Peyer's patch (tissue), 4 donors: ENCODE measurements around the gene NT5C3B. TPM values are rescaled to one million over a fixed set of nuclear protein-coding genes. Genes with fewer than 3 reads are reported as not detected.

Experiments
- DNase-seq, 3 donors: peaks; one replicate each; pipeline ENCODE4 v3.0.0-alpha.2; 2017 to 2019
- H3K27ac ChIP-seq, 4 donors: fragments of 200-600 bp; sonication (generic); one replicate each; pipeline ENCODE4 v1.5.1; 2016 to 2019
- H3K27me3 ChIP-seq, 2 donors: fragments of 200-600 bp; sonication (generic); one replicate each; pipeline ENCODE4 v1.5.1; 2019
- H3K36me3 ChIP-seq, 3 donors: fragments of 200-600 bp; sonication (generic); one replicate each; pipeline ENCODE4 v1.5.1; 2016 to 2019
- H3K4me1 ChIP-seq, 4 donors: fragments of 200-600 bp; sonication (generic); one replicate each; pipeline ENCODE4 v1.5.1; 2016 to 2019
- H3K4me3 ChIP-seq, 4 donors: fragments of 200-600 bp; sonication (generic); 1 replicate in 3 of 4; 2 replicates in 1 of 4; pipeline ENCODE4 v1.5.1; 2016 to 2019; ENCODE audit warnings: mild to moderate bottlenecking in 1 of 4
- H3K9me3 ChIP-seq, 4 donors: fragments of 200-600 bp; sonication (generic); one replicate each; pipeline ENCODE4 v1.5.1; 2016 to 2019; ENCODE audit warnings: mild to moderate bottlenecking in 1 of 4
- CTCF ChIP-seq, 6 experiments: fragments of 450-650 bp in 4 of 6; fragments of 200-600 bp in 2 of 6; sonication (generic) in 1 of 6; IDR thresholded peaks; one replicate each; pipeline ENCODE4 v1.5.1; 2017 to 2019; ENCODE audit warnings: antibody characterized with exemption in 6 of 6, mild to moderate bottlenecking in 3 of 6, moderate library complexity in 1 of 6
- POLR2A ChIP-seq, 2 donors: fragments of 450-650 bp; IDR thresholded peaks; one replicate each; pipeline ENCODE4 v1.5.1; 2017; ENCODE audit warnings: antibody characterized with exemption in 2 of 2, mild to moderate bottlenecking in 2 of 2, moderate library complexity in 2 of 2
- total RNA-seq, 4 donors: library from RNA; depleted of rRNA; stranded (reverse); fragments of >200 nt; gene quantifications; one replicate each; pipeline ENCODE4 v1.1.0, GENCODE V29; 2016

NT5C3B gene
- total RNA-seq, 4 donors from 2014 or later, result 5.8 to 40.4 (median 20.1) TPM

- Histone ChIP-seq H3K36me3 (no peaks in the 10 kb centered on the region), H3K4me3 (peak overlapping the region; percentile 59 to 90 (median 76)), H3K9me3 (no peaks in the 10 kb centered on the region), H3K4me1 (peaks cover 0 to 46% (median 12%) of the 10 kb centered on the region in 4 donors), H3K27me3 (no peaks in the 10 kb centered on the region), H3K27ac (peak overlapping the region; percentile 76 to 99 (median 96))
- TF ChIP-seq POLR2A (IDR thresholded peaks at IDR 0.05) (no peak), CTCF (IDR thresholded peaks at IDR 0.05) (no peak)
- peak in 2 of 3 donors; percentile 33 to 53 for DNase-seq
Observed at GRCh38 chr17:41785091-41785858, 50.8 kb downstream of the NT5C3B start.

- Histone ChIP-seq H3K36me3 (no peaks in the 10 kb centered on the region), H3K4me3 (peak overlapping the region in 3 of 4 donors; percentile 72 to 90 (median 79)), H3K4me1 (peaks cover 0 to 56% (median 12%) of the 10 kb centered on the region in 4 donors), H3K27me3 (no peaks in the 10 kb centered on the region), H3K27ac (peak overlapping the region; percentile 76 to 99 (median 96)), H3K9me3 (no peaks in the 10 kb centered on the region)
- peak in 1 of 3 donors; percentile 54 for DNase-seq
- no peak for TF ChIP-seq POLR2A (IDR thresholded peaks at IDR 0.05)
- no peak for TF ChIP-seq CTCF (IDR thresholded peaks at IDR 0.05)
Observed at GRCh38 chr17:41784207-41784744, 51.8 kb downstream of the NT5C3B start.

- peaks cover 0 to 66% (median 15%) of the 10 kb centered on the region in 4 donors for H3K4me1 ChIP-seq
- no peaks in the 10 kb centered on the region for H3K9me3 ChIP-seq
- H3K4me3 ChIP-seq, result peak overlapping the region in 1 of 4 donors; percentile 15
- TF ChIP-seq POLR2A (IDR thresholded peaks at IDR 0.05), result no peak
- TF ChIP-seq CTCF (IDR thresholded peaks at IDR 0.05), result no peak
- H3K27me3 ChIP-seq, result no peaks in the 10 kb centered on the region
- H3K27ac ChIP-seq, result peak overlapping the region in 3 of 4 donors; percentile 19 to 68 (median 20)
- no peaks in the 10 kb centered on the region for H3K36me3 ChIP-seq
- DNase-seq, result no peak
Observed at GRCh38 chr17:41782142-41782541, 53.9 kb downstream of the NT5C3B start.

- DNase-seq, result no peak
- Histone ChIP-seq H3K4me3 (no peak overlapping the region), H3K4me1 (peaks cover 0 to 71% (median 18%) of the 10 kb centered on the region in 4 donors), H3K9me3 (no peaks in the 10 kb centered on the region), H3K27ac (peak overlapping the region in 3 of 4 donors; percentile 19 to 68 (median 20)), H3K27me3 (no peaks in the 10 kb centered on the region), H3K36me3 (no peaks in the 10 kb centered on the region)
- no peak for TF ChIP-seq CTCF (IDR thresholded peaks at IDR 0.05)
- TF ChIP-seq POLR2A (IDR thresholded peaks at IDR 0.05), result no peak
Observed at GRCh38 chr17:41781404-41782110, 54.5 kb downstream of the NT5C3B start.

GRCh38 chr17:41779954-41780353, 56.1 kb downstream of the NT5C3B start:
- Histone ChIP-seq H3K36me3 (peaks cover 0 to 3% (median 0%) of the 10 kb centered on the region in 3 donors), H3K4me3 (no peak overlapping the region), H3K27me3 (no peaks in the 10 kb centered on the region), H3K27ac (peak overlapping the region in 2 of 4 donors; percentile 53 to 97), H3K4me1 (peaks cover 0 to 87% (median 16%) of the 10 kb centered on the region in 4 donors), H3K9me3 (no peaks in the 10 kb centered on the region)
- no peak for DNase-seq
- no peak for TF ChIP-seq POLR2A (IDR thresholded peaks at IDR 0.05)
- TF ChIP-seq CTCF (IDR thresholded peaks at IDR 0.05), result no peak
